A549 treated with GW870086 at 1 μM for 4 hours (cell line): ENCODE results near the gene SLC9A5. TPM values are rescaled to one million over a fixed set of nuclear protein-coding genes. Genes with fewer than 3 reads are reported as not detected.

Experiments used
- total RNA-seq: library from RNA; stranded (reverse); fragments of 200-300 nt; extraction: Qiagen RNA extraction; gene quantifications from 5 replicates; pipeline ENCODE4 v1.2.3, GENCODE V29; 2022; ENCODE audit warnings: low read depth

SLC9A5 gene
- 1.4 to 1.7 TPM (median 1.6 TPM) in 5 replicates for total RNA-seq

GRCh38 chr16:67248401-67249177, at the start of gene SLC9A5:
SLC9A5 (plus strand) TSS chr16:67248979; CDS start chr16:67249015, 36 bp downstream.

GRCh38 chr16:67199011-67199807, 49.6 kb upstream of the SLC9A5 start, which contains the start of gene ELMO3:
ELMO3 (plus strand) TSS chr16:67199131; CDS start chr16:67199327, 196 bp downstream.

GRCh38 chr16:67226804-67227566, 21.8 kb upstream of the SLC9A5 start, which contains the start of gene TMEM208:
TMEM208 (plus strand) TSS chr16:67227130; CDS start chr16:67227219, 89 bp downstream.

GRCh38 chr16:67247192-67248072, 1.3 kb upstream of the SLC9A5 start, which contains the start of gene FHOD1:
FHOD1 (minus strand) TSS chr16:67247481; CDS start chr16:67247410, 71 bp downstream.

GRCh38 chr16:67279296-67280089, 30.7 kb downstream of the SLC9A5 start, which contains the start of gene PLEKHG4:
PLEKHG4 (plus strand) TSS chr16:67279532; CDS start chr16:67280045, 513 bp downstream.

Other genes with a start within 250 kb of the SLC9A5 start
- gene CBFB, start 219.8 kb upstream of the SLC9A5 start, total RNA-seq = 46.6 to 53.6 TPM (median 51.6 TPM) in 5 replicates
- gene PHAF1, start 139.0 kb upstream of the SLC9A5 start, total RNA-seq = 24.3 to 26.8 TPM (median 25.6 TPM) in 5 replicates
- 7.7 to 9.5 TPM (median 9.0 TPM) in 5 replicates for gene B3GNT9, start 98.0 kb upstream of the SLC9A5 start, total RNA-seq
- 16.1 to 19.2 TPM (median 18.6 TPM) in 5 replicates for gene TRADD, start 89.1 kb upstream of the SLC9A5 start, total RNA-seq
- 3.4 to 9.0 TPM (median 8.0 TPM) in 5 replicates for gene FBXL8, start 89.0 kb upstream of the SLC9A5 start, total RNA-seq
- gene HSF4, start 84.2 kb upstream of the SLC9A5 start, total RNA-seq = 11.9 to 16.5 TPM (median 13.2 TPM) in 5 replicates
- gene NOL3, start 78.4 kb upstream of the SLC9A5 start, total RNA-seq = 76.4 to 107 TPM (median 89.9 TPM) in 5 replicates
- gene MATCAP1, start 65.0 kb upstream of the SLC9A5 start, total RNA-seq = 5.4 to 8.4 TPM (median 6.3 TPM) in 5 replicates
- 0.09 to 0.30 TPM (median 0.23 TPM) in 3 of 5 replicates, not detected in the others for gene EXOC3L1, start 58.8 kb upstream of the SLC9A5 start, total RNA-seq
- gene E2F4, start 56.8 kb upstream of the SLC9A5 start, total RNA-seq = 82.2 to 98.8 TPM (median 95.1 TPM) in 5 replicates
- 0.99 to 1.5 TPM (median 1.4 TPM) in 5 replicates for gene ELMO3, start 49.8 kb upstream of the SLC9A5 start, total RNA-seq
- gene TMEM208, start 21.8 kb upstream of the SLC9A5 start, total RNA-seq = 87.8 to 98.8 TPM (median 94.3 TPM) in 5 replicates
- 47.9 to 66.5 TPM (median 61.3 TPM) in 5 replicates for gene FHOD1, start 1.5 kb upstream of the SLC9A5 start, total RNA-seq
- 11.0 to 14.2 TPM (median 12.3 TPM) in 5 replicates for gene PLEKHG4, start 30.6 kb downstream of the SLC9A5 start, total RNA-seq
- gene KCTD19, start 77.8 kb downstream of the SLC9A5 start, total RNA-seq = 0.14 to 0.79 TPM (median 0.43 TPM) in 5 replicates
- gene LRRC36, start 77.8 kb downstream of the SLC9A5 start, total RNA-seq = 0.21 to 0.35 TPM (median 0.21 TPM) in 3 of 5 replicates, not detected in the others
- gene TPPP3, start 144.5 kb downstream of the SLC9A5 start, total RNA-seq = 8.6 to 14.2 TPM (median 12.1 TPM) in 5 replicates
- 4.6 to 7.2 TPM (median 6.5 TPM) in 5 replicates for gene ZDHHC1, start 167.5 kb downstream of the SLC9A5 start, total RNA-seq
- 1.3 to 2.1 TPM (median 1.5 TPM) in 5 replicates for gene HSD11B2, start 182.1 kb downstream of the SLC9A5 start, total RNA-seq
- 100 to 117 TPM (median 107 TPM) in 5 replicates for gene ATP6V0D1, start 232.2 kb downstream of the SLC9A5 start, total RNA-seq
- gene AGRP, start 234.6 kb downstream of the SLC9A5 start, total RNA-seq = not detected in 5 replicates